Upper lobe of right lung (tissue), 1 donor: ENCODE data around the gene SPATA13. TPM values are rescaled to one million over a fixed set of nuclear protein-coding genes. Genes with fewer than 3 reads are reported as not detected.

Experiments used
- ATAC-seq: fragments of 200-7000 bp; cut with Tn5 transposase; one replicate; pipeline ENCODE4 v1.9.1; 2020; ENCODE audit warnings: mild to moderate bottlenecking, moderate library complexity
- DNase-seq: peaks from one replicate; pipeline ENCODE4 v3.0.0-alpha.2; 2020
- H3K27ac ChIP-seq: fragments of 200-600 bp; one replicate; pipeline ENCODE4 v1.8.0; 2022
- H3K27me3 ChIP-seq: fragments of 200-600 bp; one replicate; pipeline ENCODE4 v1.8.0; 2022; ENCODE audit warnings: mild to moderate bottlenecking
- H3K36me3 ChIP-seq: fragments of 200-600 bp; one replicate; pipeline ENCODE4 v1.8.0; 2022
- H3K4me1 ChIP-seq: fragments of 200-600 bp; one replicate; pipeline ENCODE4 v1.8.0; 2022
- H3K4me3 ChIP-seq: fragments of 200-600 bp; one replicate; pipeline ENCODE4 v1.8.0; 2022; ENCODE audit warnings: mild to moderate bottlenecking
- H3K9me3 ChIP-seq: fragments of 200-600 bp; one replicate; pipeline ENCODE4 v1.8.0; 2022
- CTCF ChIP-seq: fragments of 200-600 bp; IDR thresholded peaks from one replicate; pipeline ENCODE4 v1.8.0; 2022; ENCODE audit warnings: antibody characterized with exemption
- intact Hi-C: fragments of 100-400 bp; cut with DNase I; formaldehyde crosslinking; loops from one replicate; pipeline ENCODE4 v1.11.0; 2022
- total RNA-seq: library from RNA; stranded (reverse); fragmentation: NEBNext Ultra II Directional; extraction: Animal tissue kit (Norgen Biotek cat#: 25700); gene quantifications from one replicate; pipeline ENCODE4 v1.2.1, GENCODE V29; 2021
- donor health status: DM: no; HTN: yes; CAD: no; lungs with severe emphysema.

The SPATA13 gene
- total RNA-seq, 1 donor from 2014 or later: 34.4 TPM

GRCh38 chr13:24276306-24276705 lies 115.8 kb downstream of the SPATA13 start:
- no peak for DNase-seq
- no peak for TF ChIP-seq CTCF
- intact Hi-C loops: no loop called here
- H3K27ac ChIP-seq: no peak overlapping the region
- ATAC-seq: no peak
- H3K36me3 ChIP-seq: no peaks in the 10 kb centered on the region
- H3K27me3 ChIP-seq: no peaks in the 10 kb centered on the region
- peaks cover 48% of the 10 kb centered on the region for H3K4me1 ChIP-seq
- H3K4me3 ChIP-seq: no peak overlapping the region
- no peaks in the 10 kb centered on the region for H3K9me3 ChIP-seq

GRCh38 chr13:24276861-24277260 lies 116.3 kb downstream of the SPATA13 start:
- TF ChIP-seq CTCF: no peak
- Histone ChIP-seq H3K4me3 (no peak overlapping the region), H3K9me3 (no peaks in the 10 kb centered on the region), H3K27ac (no peak overlapping the region), H3K36me3 (no peaks in the 10 kb centered on the region), H3K27me3 (no peaks in the 10 kb centered on the region), H3K4me1 (peaks cover 52% of the 10 kb centered on the region)
- intact Hi-C loops: no loop called here
- ATAC-seq: no peak
- no peak for DNase-seq

GRCh38 chr13:24277761-24278160 lies 117.2 kb downstream of the SPATA13 start:
- Histone ChIP-seq H3K9me3 (no peaks in the 10 kb centered on the region), H3K4me3 (no peak overlapping the region), H3K36me3 (peaks cover 2% of the 10 kb centered on the region), H3K4me1 (peaks cover 46% of the 10 kb centered on the region), H3K27ac (no peak overlapping the region), H3K27me3 (no peaks in the 10 kb centered on the region)
- TF ChIP-seq CTCF: no peak
- DNase-seq (no peak), ATAC-seq (no peak)
- intact Hi-C loops: no loop called here

GRCh38 chr13:24279327-24280110 lies 119.0 kb downstream of the SPATA13 start:
- intact Hi-C loops: no loop called here
- no peaks in the 10 kb centered on the region for H3K27me3 ChIP-seq
- peaks cover 20% of the 10 kb centered on the region for H3K36me3 ChIP-seq
- no peak for DNase-seq
- H3K4me3 ChIP-seq: no peak overlapping the region
- ATAC-seq: peak; percentile 58
- TF ChIP-seq CTCF: no peak
- peak overlapping the region; percentile 51 for H3K27ac ChIP-seq
- H3K9me3 ChIP-seq: no peaks in the 10 kb centered on the region
- peaks cover 29% of the 10 kb centered on the region for H3K4me1 ChIP-seq

GRCh38 chr13:24280720-24281119 lies 120.2 kb downstream of the SPATA13 start:
- Histone ChIP-seq H3K4me3 (no peak overlapping the region), H3K9me3 (no peaks in the 10 kb centered on the region), H3K4me1 (peaks cover 19% of the 10 kb centered on the region), H3K36me3 (peaks cover 32% of the 10 kb centered on the region), H3K27me3 (no peaks in the 10 kb centered on the region), H3K27ac (peak overlapping the region; percentile 51)
- ATAC-seq (peak; percentile 88), DNase-seq (peak; percentile 81)
- TF ChIP-seq CTCF: no peak
- intact Hi-C loops: no loop called here
